AG09309 (cell line): ENCODE results near the gene SPAG4.

Experiments
- DNase-seq: peaks from one replicate; pipeline ENCODE4 v3.0.0-alpha.2; 2010; ENCODE audit warnings: low read depth
- H3K4me3 ChIP-seq: 2 replicates; pipeline ENCODE4 v1.5.1; 2011; ENCODE audit warnings: mild to moderate bottlenecking, low read depth, low read length, moderate library complexity; ENCODE audit not compliant: control insufficient read depth
- TF ChIP-seq, protein P1 (sequence below): IDR thresholded peaks from 2 replicates; pipeline ENCODE4 v1.5.1; 2011; ENCODE audit warnings: mild to moderate bottlenecking, low read depth, low read length, inconsistent platforms; ENCODE audit not compliant: insufficient read depth, control insufficient read depth; ENCODE audit errors: missing control alignments

SPAG4 gene

DNA sequence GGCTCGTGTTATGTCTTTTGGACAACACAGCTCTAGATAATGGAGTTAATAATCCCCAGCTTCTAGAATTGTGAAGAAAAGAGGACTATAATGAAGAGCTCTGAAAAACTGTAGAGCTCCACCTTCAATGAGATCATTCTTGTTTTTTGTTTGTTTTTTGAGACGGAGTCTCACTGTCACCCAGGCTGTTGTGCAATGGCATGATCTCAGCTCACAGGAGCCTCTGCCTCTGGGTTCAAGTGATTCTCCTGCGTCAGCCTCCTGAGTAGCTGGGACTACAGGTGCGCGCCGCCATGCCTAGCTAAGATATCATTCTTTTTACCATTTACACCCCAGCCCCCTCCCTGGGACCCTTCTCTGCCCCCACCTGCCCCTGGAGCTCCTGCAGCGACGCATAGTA is 37.2 kb upstream of the SPAG4 start:
- H3K4me3 ChIP-seq, result no peak overlapping the region
- TF ChIP-seq, protein P1, sequence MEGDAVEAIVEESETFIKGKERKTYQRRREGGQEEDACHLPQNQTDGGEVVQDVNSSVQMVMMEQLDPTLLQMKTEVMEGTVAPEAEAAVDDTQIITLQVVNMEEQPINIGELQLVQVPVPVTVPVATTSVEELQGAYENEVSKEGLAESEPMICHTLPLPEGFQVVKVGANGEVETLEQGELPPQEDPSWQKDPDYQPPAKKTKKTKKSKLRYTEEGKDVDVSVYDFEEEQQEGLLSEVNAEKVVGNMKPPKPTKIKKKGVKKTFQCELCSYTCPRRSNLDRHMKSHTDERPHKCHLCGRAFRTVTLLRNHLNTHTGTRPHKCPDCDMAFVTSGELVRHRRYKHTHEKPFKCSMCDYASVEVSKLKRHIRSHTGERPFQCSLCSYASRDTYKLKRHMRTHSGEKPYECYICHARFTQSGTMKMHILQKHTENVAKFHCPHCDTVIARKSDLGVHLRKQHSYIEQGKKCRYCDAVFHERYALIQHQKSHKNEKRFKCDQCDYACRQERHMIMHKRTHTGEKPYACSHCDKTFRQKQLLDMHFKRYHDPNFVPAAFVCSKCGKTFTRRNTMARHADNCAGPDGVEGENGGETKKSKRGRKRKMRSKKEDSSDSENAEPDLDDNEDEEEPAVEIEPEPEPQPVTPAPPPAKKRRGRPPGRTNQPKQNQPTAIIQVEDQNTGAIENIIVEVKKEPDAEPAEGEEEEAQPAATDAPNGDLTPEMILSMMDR, result no peak
- DNase-seq, result no peak

DNA sequence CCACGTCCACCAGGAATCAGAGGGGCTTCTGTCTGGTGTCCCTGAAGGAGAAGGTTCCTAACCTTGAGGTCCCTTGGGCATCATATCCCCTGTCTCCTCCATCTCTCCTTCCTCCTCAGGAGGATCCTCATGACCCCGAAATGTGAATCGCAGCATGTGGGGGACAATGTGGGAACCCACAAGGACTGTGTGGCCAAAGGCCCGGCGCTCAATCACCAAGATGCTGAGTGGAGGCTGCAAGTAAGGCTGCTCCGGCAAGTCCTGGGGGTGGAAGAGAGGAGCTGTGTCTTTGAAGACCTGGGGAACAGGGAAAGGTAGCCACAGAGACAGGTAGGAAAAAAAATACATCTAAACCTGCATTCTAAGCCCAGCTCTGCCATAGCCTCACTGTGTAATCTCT is 36.4 kb upstream of the SPAG4 start:
- DNase-seq, result no peak
- TF ChIP-seq, protein P1, result no peak
- no peak overlapping the region for H3K4me3 ChIP-seq

DNA sequence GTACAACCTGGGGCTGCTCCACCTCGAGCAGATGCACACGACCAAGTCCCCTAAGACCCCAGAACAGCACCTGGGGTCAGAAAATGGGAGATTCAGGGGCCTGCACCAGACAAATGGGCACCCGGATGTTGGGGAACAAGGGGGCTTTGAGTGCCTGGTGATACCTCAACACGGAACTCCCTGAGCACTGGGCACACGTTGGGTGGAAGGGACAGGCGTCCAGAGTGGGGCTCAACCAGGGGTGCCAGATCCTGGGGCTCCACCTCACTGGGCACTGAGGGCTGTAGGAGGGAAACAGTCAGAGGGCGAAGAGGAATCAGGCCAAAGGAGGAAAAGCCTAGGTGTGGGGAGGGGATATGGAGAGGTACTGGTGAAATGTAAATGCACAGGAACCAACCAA is 33.5 kb upstream of the SPAG4 start:
- no peak overlapping the region for H3K4me3 ChIP-seq
- no peak for DNase-seq
- TF ChIP-seq, protein P1, result no peak

DNA sequence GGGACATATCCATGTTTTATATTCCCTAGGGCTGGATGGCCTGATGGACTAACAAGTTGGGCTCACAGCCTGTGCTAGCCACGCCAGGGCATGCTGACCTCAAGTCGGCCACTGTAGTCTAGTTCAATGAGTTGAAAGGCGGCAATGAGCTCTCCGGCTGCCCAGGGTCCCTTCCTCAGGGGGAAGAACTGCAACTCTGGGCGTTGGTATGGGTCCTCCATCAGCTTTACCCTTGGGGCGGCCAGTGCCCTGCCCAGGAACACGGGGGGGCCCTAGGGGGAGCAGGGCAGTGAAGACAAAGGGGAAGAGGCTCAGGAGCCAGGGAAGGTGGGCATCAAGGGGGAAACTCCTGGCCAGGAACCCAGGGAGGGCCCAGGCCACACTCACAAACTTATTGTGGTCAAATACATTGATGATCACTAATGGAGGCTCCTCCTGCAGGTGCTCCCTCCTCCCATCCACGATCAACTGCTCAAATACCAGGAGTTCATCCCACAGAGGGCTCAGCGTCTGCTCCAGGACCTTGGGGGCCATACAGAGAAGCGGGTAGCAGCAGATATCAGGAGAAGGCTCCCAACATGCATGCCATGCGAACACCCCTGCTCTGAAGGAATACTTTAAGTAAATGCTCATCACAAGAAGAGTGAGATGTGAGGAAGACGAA is 32.8 kb upstream of the SPAG4 start:
- TF ChIP-seq, protein P1, result no peak
- no peak overlapping the region for H3K4me3 ChIP-seq
- no peak for DNase-seq

DNA sequence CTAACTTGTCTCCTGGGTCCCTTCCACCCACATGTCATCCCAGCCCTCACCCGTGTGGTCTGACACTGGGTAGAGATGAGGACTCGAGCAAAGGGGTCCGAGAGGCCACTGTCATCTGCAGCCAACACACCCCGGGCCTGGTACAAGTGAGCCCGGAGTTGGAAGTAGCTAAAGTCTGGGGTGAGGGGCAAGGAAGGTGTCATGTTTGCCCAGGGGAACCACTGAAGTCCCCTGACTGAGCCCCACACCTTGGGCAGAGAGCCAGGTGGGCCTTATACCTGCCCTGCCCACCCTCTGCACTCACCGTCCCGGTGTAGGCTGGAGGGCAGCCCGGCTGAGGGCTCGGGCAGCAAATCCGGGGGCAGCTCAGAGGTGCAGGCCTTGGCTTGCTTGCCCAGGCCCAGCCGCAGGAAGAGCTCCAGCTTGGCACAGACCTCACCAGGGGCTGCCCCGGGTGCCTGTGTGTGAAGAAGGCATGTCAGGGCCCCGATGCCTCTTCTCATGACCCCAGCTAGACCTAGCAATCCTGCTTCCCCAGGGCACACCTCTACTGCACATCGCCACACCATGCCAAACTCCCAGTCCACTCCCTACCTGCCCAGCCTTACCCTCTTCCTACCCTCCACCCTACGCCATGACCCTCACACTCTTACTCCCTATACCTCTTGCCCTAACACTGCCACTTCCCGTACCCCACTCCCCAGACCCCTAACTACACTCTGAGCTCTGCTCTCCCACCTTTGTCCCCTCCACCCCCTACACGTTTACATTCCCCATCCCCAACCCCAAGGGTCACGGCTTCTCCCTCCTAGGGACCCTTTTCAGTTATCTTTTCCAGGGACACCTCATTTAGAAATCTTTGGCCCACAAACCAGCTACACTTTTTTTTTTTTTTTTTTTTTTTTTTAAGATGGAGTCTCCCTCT is 31.7 kb upstream of the SPAG4 start:
- no peak for DNase-seq
- TF ChIP-seq, protein P1, result no peak

DNA sequence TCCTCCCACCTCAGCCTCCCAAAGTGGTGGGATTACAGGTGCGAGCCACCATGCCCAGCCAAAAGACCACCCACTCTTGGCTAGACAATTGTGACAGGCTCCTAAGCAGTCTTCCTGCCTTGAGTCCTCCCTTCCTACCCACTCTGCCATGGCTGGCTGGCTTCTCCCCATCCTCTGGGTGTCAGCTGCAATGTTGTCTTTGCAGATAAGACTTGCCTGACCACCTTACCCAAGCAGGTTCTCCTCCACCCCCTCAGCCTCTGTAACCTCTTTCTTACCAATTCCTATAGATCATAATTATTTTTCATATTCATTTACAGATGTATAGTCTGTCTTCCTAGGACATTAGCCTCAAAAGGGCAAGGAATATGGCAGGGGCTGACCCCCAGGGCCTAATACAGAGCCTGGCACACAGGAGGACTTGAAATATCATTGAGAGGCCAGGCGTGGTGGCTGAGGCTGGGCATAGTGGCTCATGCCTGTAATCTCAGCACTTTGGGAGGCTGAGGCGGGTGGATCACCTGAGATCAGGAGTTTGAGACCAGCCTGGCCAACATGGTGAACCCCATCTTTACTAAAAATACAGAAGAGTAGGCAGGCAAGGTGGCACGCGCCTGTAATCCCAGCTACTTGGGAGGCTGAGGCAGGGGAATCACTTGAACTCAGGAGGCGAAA is 28.7 kb upstream of the SPAG4 start:
- H3K4me3 ChIP-seq, result no peak overlapping the region
- no peak for DNase-seq
- TF ChIP-seq, protein P1, result no peak

More for the DNA sequence above, 31.7 kb upstream of the SPAG4 start:
- H3K4me3 ChIP-seq, result no peak overlapping the region
